ENCODE results near the gene ENOX1. TPM values are rescaled to one million over a fixed set of nuclear protein-coding genes. Genes with fewer than 3 reads are reported as not detected.

The ENOX1 gene
- total and polyA plus RNA-seq, 2 of the 8 experiments (the other 6 are each of a cell fraction or from before 2014, with no cell fraction given): 0.23 to 0.37 TPM

- TF ChIP-seq CHD7 (IDR thresholded peaks at IDR 0.05; ENCODE audit: insufficient replicate concordance, low read length) (no peak), BACH1 (IDR thresholded peaks at IDR 0.05; ENCODE audit: low read length) (no peak), RAD21 (IDR thresholded peaks at IDR 0.05 in 1 of 2, conservative IDR thresholded peaks at IDR 0.05 in 1 of 2; ENCODE audit: low read depth in 2 of 2, low read length in 2 of 2) (no peak)
Observed at GRCh38 chr13:43324129-43324528, 462.6 kb downstream of the ENOX1 start (continued).

Measured in H1 (cell line).